Activated naive CD8-positive, alpha-beta T cell treated with anti-CD3 and anti-CD28 coated beads for 36 hours (primary cell): ENCODE data around the gene OR51F1. TPM values are rescaled to one million over a fixed set of nuclear protein-coding genes. Genes with fewer than 3 reads are reported as not detected.
"Not testable (repeated sequence)": the region's sequence is repeated elsewhere in the genome, so short reads cannot be mapped to it uniquely, and the experiment has no call there.

Source experiments
- DNase-seq: peaks from one replicate; pipeline ENCODE4 v3.0.0; 2021
- H3K27ac Mint-ChIP-seq: one replicate; pipeline ENCODE4 v1.8.0; 2022; ENCODE audit warnings: mild to moderate bottlenecking, moderate library complexity, mixed read lengths
- H3K27me3 Mint-ChIP-seq: one replicate; pipeline ENCODE4 v1.8.0; 2022; ENCODE audit warnings: mild to moderate bottlenecking, mixed read lengths
- H3K36me3 Mint-ChIP-seq: one replicate; pipeline ENCODE4 v1.8.0; 2021; ENCODE audit warnings: mild to moderate bottlenecking, mixed read lengths
- H3K4me1 Mint-ChIP-seq: one replicate; pipeline ENCODE4 v1.8.0; 2021; ENCODE audit warnings: mixed read lengths
- H3K4me3 Mint-ChIP-seq: one replicate; pipeline ENCODE4 v1.8.0; 2022; ENCODE audit warnings: mild to moderate bottlenecking, moderate library complexity, mixed read lengths
- H3K9me3 Mint-ChIP-seq: one replicate; pipeline ENCODE4 v1.8.0; 2022; ENCODE audit warnings: mixed read lengths
- total RNA-seq, 2 experiments: library from RNA; stranded (reverse); gene quantifications; one replicate each; pipeline ENCODE4 v1.2.3, GENCODE V29; 2021

The OR51F1 gene, protein sequence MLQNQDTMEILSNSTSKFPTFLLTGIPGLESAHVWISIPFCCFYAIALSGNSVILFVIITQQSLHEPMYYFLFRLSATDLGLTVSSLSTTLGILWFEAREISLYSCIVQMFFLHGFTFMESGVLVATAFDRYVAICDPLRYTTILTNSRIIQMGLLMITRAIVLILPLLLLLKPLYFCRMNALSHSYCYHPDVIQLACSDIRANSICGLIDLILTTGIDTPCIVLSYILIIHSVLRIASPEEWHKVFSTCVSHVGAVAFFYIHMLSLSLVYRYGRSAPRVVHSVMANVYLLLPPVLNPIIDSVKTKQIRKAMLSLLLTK
- not detected for total RNA-seq

- Mint-ChIP-seq H3K27ac (no peak within 1 kb of the TSS), H3K36me3 (no peaks in the 10 kb centered on the region), H3K4me3 (no peak within 1 kb of the TSS), H3K9me3 (no peaks in the 10 kb centered on the region), H3K4me1 (no peaks in the 10 kb centered on the region), H3K27me3 (peaks cover 3% of the 10 kb centered on the region)
- DNase-seq, result no peak
Measured at GRCh38 chr11:4769838-4770237, at the start of gene OR51F1. TSS of gene OR51F1 (minus strand) at chr11:4769938. CDS start at chr11:4769938, 0 bp downstream.

- no peaks in the 10 kb centered on the region for H3K36me3 Mint-ChIP-seq
- H3K4me3 Mint-ChIP-seq, result no peak overlapping the region
- DNase-seq, result no peak
- no peaks in the 10 kb centered on the region for H3K4me1 Mint-ChIP-seq
- no peak overlapping the region for H3K27ac Mint-ChIP-seq
- H3K27me3 Mint-ChIP-seq, result peaks cover 4% of the 10 kb centered on the region
- no peaks in the 10 kb centered on the region for H3K9me3 Mint-ChIP-seq
Measured at GRCh38 chr11:4809246-4809645, 39.5 kb upstream of the OR51F1 start.

DNA sequence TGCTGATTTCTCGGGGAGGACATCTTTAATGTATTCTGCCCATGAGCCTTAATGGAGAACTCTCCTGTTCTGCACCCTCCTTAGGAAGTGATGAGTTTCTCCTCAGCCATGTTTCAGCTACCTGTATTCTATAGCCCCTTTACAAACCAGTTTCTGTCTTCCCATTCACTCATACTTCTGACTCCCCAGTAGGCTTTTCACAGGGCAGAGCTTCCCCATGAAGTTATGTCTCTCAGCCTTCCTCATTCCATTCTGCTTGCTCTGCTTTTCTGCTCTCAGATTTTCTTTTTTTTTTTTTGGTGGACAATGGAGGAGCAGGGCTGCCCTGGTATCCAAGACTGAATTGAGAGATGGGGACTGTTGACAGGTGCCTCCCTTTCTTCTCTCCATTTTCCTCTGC is 38.7 kb upstream of the OR51F1 start:
- peaks cover 4% of the 10 kb centered on the region for H3K27me3 Mint-ChIP-seq
- no peaks in the 10 kb centered on the region for H3K4me1 Mint-ChIP-seq
- no peak overlapping the region for H3K4me3 Mint-ChIP-seq
- no peak for DNase-seq
- no peak overlapping the region for H3K27ac Mint-ChIP-seq
- H3K9me3 Mint-ChIP-seq, result no peaks in the 10 kb centered on the region
- H3K36me3 Mint-ChIP-seq, result no peaks in the 10 kb centered on the region

- Mint-ChIP-seq H3K36me3 (no peaks in the 10 kb centered on the region), H3K4me1 (no peaks in the 10 kb centered on the region), H3K4me3 (no peak within 1 kb of the TSS), H3K27ac (no peak within 1 kb of the TSS), H3K9me3 (no peaks in the 10 kb centered on the region), H3K27me3 (no peaks in the 10 kb centered on the region)
- DNase-seq, result no peak
Measured at GRCh38 chr11:4804280-4804679, 34.5 kb upstream of the OR51F1 start, which contains the start of gene OR52R1. TSS of gene OR52R1 (minus strand) at chr11:4804380. CDS start at chr11:4804380, 0 bp downstream.

GRCh38 chr11:4801316-4801715 is 31.6 kb upstream of the OR51F1 start:
- not testable (repeated sequence) for H3K9me3 Mint-ChIP-seq, H3K27me3 Mint-ChIP-seq, H3K4me1 Mint-ChIP-seq, H3K27ac Mint-ChIP-seq, H3K36me3 Mint-ChIP-seq, DNase-seq, H3K4me3 Mint-ChIP-seq

- no peak overlapping the region for H3K4me3 Mint-ChIP-seq
- no peaks in the 10 kb centered on the region for H3K27me3 Mint-ChIP-seq
- no peak for DNase-seq
- no peaks in the 10 kb centered on the region for H3K36me3 Mint-ChIP-seq
- H3K9me3 Mint-ChIP-seq, result no peaks in the 10 kb centered on the region
- H3K4me1 Mint-ChIP-seq, result no peaks in the 10 kb centered on the region
- no peak overlapping the region for H3K27ac Mint-ChIP-seq
Measured at GRCh38 chr11:4798427-4799183, 28.9 kb upstream of the OR51F1 start.

DNA sequence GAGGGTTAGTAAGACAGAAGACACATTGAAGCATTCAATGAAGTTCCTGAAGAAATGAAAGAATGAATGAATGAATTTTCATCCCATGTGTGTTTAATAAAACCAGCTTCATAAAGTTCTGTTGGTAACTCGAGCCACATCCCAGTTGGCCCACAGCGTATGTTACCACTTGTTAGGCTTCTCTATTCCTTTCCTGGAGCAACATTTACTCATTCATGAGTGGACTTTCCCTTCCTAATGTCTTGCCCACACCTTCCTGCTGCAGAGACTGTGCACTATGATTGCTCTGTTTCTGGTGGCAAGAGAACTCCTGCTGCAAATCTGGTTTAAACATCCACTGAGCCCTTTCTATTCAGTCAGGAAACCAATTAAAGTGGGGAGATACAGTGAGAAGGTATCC is 27.5 kb upstream of the OR51F1 start:
- Mint-ChIP-seq H3K4me1 (no peaks in the 10 kb centered on the region), H3K27ac (no peak overlapping the region), H3K9me3 (no peaks in the 10 kb centered on the region), H3K36me3 (no peaks in the 10 kb centered on the region), H3K27me3 (no peaks in the 10 kb centered on the region), H3K4me3 (no peak overlapping the region)
- no peak for DNase-seq

DNA sequence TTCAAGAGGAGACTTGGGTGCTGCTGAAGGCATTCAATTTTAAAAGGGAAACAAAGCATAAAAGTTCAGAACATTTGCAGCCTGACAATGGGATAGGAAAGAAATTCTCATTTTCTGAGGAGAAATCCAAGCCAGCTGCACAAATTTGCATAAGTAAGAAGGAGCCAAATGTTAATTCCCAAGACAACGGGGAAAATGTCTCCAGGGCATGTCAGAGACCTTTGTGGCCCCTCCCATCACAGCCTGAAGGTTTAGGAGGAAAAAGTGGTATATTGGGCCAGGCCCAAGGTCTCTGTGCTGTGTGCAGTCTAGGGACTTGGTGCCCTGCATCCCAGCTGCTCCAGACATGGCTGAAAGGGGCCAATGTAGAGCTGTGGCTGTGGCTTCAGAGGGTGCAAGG is 12.7 kb upstream of the OR51F1 start:
- Mint-ChIP-seq H3K9me3 (peaks cover 5% of the 10 kb centered on the region), H3K27me3 (peaks cover 21% of the 10 kb centered on the region), H3K36me3 (no peaks in the 10 kb centered on the region), H3K27ac (no peak overlapping the region), H3K4me1 (no peaks in the 10 kb centered on the region), H3K4me3 (no peak overlapping the region)
- DNase-seq, result no peak

- H3K27ac Mint-ChIP-seq, result no peak overlapping the region
- no peaks in the 10 kb centered on the region for H3K36me3 Mint-ChIP-seq
- H3K27me3 Mint-ChIP-seq, result peaks cover 3% of the 10 kb centered on the region
- no peak overlapping the region for H3K4me3 Mint-ChIP-seq
- peaks cover 2% of the 10 kb centered on the region for H3K4me1 Mint-ChIP-seq
- H3K9me3 Mint-ChIP-seq, result no peaks in the 10 kb centered on the region
- DNase-seq, result no peak
Measured at GRCh38 chr11:4768094-4768493, 1.6 kb downstream of the OR51F1 start.

GRCh38 chr11:4766420-4767043 is 3.2 kb downstream of the OR51F1 start:
- Mint-ChIP-seq H3K4me3 (no peak overlapping the region), H3K27ac (no peak overlapping the region), H3K27me3 (peaks cover 3% of the 10 kb centered on the region), H3K9me3 (no peaks in the 10 kb centered on the region), H3K36me3 (no peaks in the 10 kb centered on the region), H3K4me1 (peaks cover 3% of the 10 kb centered on the region)
- no peak for DNase-seq

GRCh38 chr11:4763096-4763495 is 6.6 kb downstream of the OR51F1 start:
- Mint-ChIP-seq H3K36me3 (no peaks in the 10 kb centered on the region), H3K27me3 (peaks cover 3% of the 10 kb centered on the region), H3K4me3 (no peak overlapping the region), H3K4me1 (peaks cover 3% of the 10 kb centered on the region), H3K27ac (no peak overlapping the region), H3K9me3 (no peaks in the 10 kb centered on the region)
- DNase-seq, result no peak

- Mint-ChIP-seq H3K27ac (no peak overlapping the region), H3K27me3 (peaks cover 21% of the 10 kb centered on the region), H3K4me1 (no peaks in the 10 kb centered on the region), H3K9me3 (no peaks in the 10 kb centered on the region), H3K4me3 (no peak overlapping the region), H3K36me3 (no peaks in the 10 kb centered on the region)
- DNase-seq, result no peak
Measured at GRCh38 chr11:4751201-4751600, 18.5 kb downstream of the OR51F1 start.

GRCh38 chr11:4748438-4748837 is 21.3 kb downstream of the OR51F1 start:
- no peak for DNase-seq
- Mint-ChIP-seq H3K4me3 (no peak overlapping the region), H3K36me3 (no peaks in the 10 kb centered on the region), H3K9me3 (no peaks in the 10 kb centered on the region), H3K4me1 (no peaks in the 10 kb centered on the region), H3K27me3 (peaks cover 18% of the 10 kb centered on the region), H3K27ac (no peak overlapping the region)

- H3K27me3 Mint-ChIP-seq, result peaks cover 11% of the 10 kb centered on the region
- no peaks in the 10 kb centered on the region for H3K9me3 Mint-ChIP-seq
- no peak overlapping the region for H3K4me3 Mint-ChIP-seq
- DNase-seq, result no peak
- no peak overlapping the region for H3K27ac Mint-ChIP-seq
- no peaks in the 10 kb centered on the region for H3K4me1 Mint-ChIP-seq
- no peaks in the 10 kb centered on the region for H3K36me3 Mint-ChIP-seq
Measured at GRCh38 chr11:4740735-4741134, 29.0 kb downstream of the OR51F1 start.

- Mint-ChIP-seq H3K4me3 (no peak overlapping the region), H3K36me3 (no peaks in the 10 kb centered on the region), H3K27me3 (no peaks in the 10 kb centered on the region), H3K9me3 (no peaks in the 10 kb centered on the region), H3K27ac (no peak overlapping the region), H3K4me1 (no peaks in the 10 kb centered on the region)
- no peak for DNase-seq
Measured at GRCh38 chr11:4727171-4727570, 42.6 kb downstream of the OR51F1 start.
